GM19455 (cell line): Measurements from ENCODE around the gene ENTR1.
"Not testable (repeated sequence)": the region's sequence is repeated elsewhere in the genome, so short reads cannot be mapped to it uniquely, and the experiment has no call there.

Experiments
- ATAC-seq: cut with Tn5 transposase; IDR thresholded peaks from one replicate; pipeline ENCODE4 v1.9.1; 2021; ENCODE audit not compliant: unreplicated experiment

Gene ENTR1

DNA sequence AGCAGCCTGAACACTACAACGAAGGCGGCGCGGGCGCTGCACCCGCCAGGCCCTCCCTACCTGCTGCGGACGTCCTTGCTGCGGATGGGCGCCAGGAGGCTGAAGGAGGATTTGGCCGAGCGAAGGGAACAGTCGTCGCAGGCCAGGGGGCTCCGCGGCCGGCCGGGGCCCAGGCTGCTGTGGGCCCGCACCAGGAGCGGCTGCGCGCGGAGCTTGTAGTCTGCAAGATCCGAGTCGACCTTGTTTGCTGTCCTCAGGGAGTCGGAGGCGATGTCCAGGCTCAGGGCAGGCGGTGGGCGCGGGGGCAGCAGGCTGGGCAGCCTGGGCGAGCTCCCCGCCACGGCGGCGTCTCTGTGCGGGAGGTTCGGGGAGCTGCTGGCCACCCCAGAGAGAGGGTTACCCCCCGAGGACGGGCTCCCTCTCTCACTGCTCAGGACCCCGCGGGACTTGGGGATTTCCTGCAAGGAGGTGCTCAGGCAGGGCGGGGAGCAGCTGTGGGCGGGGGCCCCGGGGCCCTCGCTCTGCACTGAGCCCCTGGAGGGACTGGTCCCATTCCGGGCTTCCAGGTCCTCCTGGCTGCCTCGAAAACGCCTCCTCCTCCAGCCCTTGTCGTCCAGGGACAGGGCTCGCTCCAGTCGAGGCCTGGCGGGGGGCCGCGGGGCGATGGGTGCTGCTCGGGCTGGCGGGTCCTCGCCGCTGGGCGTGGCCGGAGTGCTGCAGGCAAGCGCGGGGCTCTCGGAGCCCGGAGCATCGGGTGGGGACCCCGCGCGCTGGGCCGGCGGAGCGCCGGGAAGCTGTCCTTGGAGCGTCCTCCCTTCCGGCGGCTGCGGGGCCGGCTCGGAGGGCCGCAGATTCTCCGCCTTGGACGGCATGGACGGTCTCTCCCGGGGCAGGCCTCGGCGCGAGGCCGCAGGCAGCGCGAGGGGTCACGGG lies 28.4 kb upstream of the ENTR1 start:
- ATAC-seq: peak; percentile 49

DNA sequence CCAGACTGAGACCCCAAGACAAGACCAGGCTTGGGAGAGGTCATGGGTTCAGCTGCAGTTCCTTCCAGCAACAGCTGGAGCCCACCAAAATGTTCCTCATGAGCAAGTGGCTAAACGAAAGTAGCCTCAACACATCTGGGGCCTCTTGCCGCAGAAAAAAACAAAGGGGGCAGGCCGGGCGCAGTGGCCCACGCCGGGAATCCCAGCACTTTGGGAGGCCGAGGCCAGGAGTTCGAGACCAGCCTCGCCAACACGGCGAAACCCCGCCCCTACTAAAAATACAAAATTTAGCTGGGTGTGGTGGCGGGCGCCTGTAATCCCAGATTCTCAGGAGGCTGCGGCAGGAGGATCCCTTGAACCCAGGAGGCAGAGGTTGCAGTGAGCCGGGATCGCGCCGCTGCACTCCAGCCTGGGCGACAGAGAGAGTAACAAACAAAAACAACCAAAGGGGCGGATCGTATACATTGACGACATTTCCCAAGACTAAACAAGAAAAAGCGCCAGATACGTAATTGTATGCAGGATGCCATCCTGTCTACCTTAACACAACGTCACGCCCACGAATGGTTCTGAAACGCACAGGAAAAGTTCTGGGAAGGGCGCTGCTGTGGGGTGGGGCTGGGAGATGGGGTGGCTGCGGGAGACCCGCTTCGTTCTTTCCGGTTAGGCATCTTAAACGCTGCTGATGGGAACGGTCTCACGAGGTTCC lies 27.6 kb upstream of the ENTR1 start:
- ATAC-seq: no peak

DNA sequence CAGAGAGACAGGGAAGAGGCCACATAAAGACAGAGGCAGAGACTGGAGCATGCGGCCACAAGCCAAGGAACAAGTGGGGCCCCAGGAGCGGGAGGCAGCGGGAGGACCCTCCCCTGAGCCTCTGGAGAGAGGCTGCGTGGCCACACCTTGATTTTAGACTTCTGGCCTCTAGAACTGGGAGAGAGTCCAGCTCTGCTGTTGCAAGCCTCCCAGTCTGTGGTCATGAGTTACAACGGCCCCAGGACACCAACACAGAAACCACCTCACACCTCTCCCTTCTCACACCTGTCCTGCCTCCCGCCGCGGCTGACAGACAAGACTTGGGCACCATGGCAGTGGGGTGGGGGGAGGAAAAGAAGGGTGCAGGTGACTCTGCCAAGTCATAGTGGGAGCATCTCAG lies 27.0 kb upstream of the ENTR1 start:
- ATAC-seq: no peak

DNA sequence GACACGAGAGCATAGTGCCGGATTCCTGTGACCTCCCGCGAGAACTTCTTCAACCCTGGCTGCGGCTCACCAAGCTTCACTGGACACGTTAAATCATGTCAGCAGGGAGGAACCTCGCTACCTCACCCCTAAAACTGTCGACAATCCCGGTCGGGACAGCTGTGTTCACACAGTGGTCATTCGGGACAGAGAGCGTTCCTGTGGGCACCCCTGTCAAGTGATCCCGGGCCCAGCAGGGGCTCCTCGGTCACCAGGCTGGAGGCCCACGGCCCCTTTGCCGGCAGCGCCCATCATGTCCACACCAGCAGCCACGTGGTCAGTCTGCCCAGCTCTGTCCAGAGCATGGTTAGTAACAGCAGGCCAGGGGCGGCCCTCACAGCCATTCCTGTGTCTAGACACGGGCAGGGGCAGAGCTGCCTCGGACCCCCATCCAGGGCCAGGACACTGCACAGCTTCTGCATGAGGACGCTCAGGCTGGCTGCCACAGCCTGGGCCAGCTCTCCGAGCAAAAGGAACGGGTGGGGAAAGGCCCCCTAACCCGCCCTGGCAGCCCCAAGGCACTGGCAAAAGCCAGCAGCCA lies 25.7 kb upstream of the ENTR1 start:
- ATAC-seq: no peak

GRCh38 chr9:136434580-136435169 lies 24.3 kb upstream of the ENTR1 start:
- no peak for ATAC-seq

GRCh38 chr9:136433849-136434579 lies 23.6 kb upstream of the ENTR1 start:
- no peak for ATAC-seq

DNA sequence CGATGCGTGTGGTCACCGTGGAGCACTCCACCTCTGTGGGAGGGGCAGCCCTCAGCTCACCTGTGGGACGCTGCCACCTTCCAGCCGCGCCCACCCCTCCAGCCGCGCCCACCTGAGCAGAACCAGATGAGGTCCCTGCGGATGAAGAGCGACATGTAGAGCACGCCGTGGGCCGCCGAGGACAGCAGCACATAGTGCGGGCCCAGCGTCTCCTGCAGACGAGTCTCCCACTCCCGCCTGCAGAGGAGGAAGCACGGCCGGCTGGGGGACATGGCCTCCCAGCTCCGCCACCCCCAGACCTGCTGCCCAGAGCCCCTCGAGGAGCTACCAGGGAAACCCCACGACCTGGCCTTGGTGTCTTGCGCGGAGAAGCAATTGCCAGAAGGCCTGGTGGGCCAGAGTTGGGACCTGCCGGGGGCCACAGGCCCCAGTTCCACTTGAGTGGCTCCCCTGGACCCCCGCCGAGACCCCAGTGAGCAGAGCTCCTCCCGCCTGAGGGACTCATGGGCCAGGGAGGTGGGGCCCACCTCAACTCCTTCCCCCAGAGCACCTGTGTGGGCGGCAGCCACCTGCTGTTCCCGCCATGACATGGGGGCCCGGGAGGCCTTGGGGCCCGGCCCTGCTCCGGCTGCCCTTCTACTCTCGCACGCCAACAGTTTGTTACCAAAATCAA lies 22.8 kb upstream of the ENTR1 start:
- no peak for ATAC-seq

DNA sequence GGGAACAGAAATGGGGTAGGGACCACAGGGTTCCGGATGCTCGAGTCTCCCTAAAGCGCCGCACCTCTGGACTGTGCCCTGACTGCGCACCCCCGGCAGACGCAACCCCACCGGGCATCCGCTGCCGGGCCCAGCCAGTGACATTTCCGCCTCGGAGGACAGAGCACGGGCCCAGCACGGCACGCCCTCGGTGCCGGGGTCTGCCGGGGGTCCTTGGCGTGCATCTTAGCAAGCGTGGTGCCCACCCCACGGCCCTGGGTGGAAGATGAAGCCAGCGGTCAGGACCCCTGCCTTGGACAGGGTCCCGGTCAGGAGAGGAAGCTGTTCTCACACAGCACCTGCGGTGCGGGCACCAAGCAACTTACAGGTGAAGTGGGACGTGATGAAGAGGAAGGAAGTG lies 22.2 kb upstream of the ENTR1 start:
- no peak for ATAC-seq

GRCh38 chr9:136431782-136432350 lies 21.5 kb upstream of the ENTR1 start:
- no peak for ATAC-seq

DNA sequence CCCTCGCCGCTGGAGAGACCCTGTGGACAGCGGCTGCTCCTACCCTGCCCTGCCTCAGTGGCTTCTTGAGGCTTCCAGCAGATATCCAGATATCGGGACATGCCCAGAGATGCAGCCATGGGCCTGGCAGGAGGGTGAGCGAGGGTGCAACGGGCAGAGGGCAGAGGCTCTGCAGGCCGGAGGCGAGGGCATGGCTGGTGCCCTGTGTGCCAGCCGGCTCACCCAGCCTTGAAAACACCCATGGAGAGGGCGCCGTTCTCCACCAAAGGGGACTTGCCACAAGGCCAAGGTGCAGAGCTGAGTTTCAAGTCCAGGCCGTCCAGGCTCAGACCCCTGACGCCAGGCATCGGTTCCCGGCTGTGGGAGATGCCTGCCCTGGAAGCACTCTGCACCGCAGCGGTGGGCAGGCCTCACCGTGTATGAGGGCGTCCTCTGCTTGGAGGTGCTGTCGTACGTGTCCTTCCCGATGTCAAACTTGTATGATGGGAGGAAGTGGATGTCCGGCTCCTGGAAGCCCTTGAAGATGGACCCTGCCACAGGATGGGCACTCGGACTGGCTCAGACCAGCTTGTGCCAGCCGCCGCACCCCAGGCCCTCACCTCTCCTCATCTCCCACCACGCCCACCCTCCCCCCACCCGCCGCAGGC lies 20.3 kb upstream of the ENTR1 start:
- no peak for ATAC-seq

- ATAC-seq: no peak
These were observed 19.5 kb upstream of the ENTR1 start for GRCh38 chr9:136429683-136430491.

- ATAC-seq: no peak
These were observed 18.7 kb upstream of the ENTR1 start for GRCh38 chr9:136429075-136429628.

- ATAC-seq: no peak
These were observed 16.4 kb upstream of the ENTR1 start for GRCh38 chr9:136426787-136427186.

- not testable (repeated sequence) for ATAC-seq
These were observed 15.0 kb upstream of the ENTR1 start for GRCh38 chr9:136425367-136425766.

DNA sequence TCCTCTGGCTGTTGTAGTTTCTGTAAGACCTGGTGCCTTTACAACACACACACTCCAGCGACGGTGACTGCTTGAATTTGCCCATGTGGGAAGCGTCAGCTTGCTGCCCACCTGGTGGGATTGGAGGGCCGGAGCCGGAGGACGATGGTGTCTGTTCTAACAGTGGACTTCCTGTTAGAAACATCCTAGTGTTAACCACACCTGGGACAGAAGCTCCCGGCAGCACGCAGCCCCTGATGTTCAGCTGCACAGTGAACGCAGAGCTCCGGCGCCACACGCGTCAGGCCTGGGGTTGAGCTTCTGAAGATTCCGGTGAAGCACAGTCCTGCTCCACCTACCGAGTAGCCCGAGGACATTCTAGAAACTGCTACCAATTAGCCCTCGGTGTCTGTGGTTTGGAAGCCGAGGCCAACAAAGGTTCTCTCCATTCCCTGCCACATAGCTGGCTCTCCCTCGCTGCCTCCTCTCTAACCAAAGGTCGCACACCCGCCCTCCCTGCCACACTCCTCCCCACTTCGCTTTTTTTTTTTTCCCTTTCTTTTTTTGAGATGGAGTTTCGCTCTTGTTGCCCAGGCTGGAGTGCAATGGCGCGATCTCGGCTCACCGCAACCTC lies 14.4 kb upstream of the ENTR1 start:
- ATAC-seq: no peak

DNA sequence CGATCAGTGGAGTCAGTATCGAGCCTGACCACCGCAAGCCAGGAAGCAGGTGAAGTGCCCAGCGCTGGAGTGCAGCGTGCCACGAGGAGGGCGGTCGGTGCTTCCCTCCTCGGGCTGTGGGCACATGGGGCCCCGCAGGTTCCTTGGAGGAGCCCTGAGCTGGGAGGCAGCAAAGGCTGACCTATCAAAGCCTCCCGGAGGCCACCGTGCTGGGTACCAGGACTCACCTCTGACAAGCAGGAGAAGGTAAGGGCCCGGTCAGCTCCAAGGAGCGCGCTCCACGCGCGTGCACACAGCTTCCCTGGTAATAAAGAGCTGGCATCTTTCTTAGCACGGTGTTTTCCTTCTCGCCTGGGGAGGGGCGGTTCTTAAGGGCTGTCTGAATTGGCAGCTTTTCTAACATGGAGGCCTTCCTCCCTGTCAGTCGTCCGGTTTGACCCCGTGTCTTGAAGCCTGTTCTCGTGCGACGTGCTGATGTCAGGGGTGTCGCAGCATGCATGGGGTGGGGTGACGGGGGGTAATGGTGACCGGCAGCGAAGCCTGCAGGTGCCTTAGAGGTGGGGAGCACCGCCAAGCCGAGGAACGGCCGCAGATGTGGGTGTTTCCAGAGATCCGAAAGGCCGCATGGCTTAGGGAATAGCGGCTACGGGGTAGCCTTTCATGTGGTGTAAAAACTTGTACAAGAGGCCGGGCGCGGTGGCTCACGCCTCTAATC lies 13.2 kb upstream of the ENTR1 start:
- ATAC-seq: no peak

- ATAC-seq: no peak
These were observed 12.5 kb upstream of the ENTR1 start for GRCh38 chr9:136422876-136423275.
